AG09309 (cell line): Measurements from ENCODE around the gene SDSL.

Source experiments
- DNase-seq: peaks from one replicate; pipeline ENCODE4 v3.0.0-alpha.2; 2010; ENCODE audit warnings: low read depth
- H3K4me3 ChIP-seq: 2 replicates; pipeline ENCODE4 v1.5.1; 2011; ENCODE audit warnings: mild to moderate bottlenecking, low read depth, low read length, moderate library complexity; ENCODE audit not compliant: control insufficient read depth
- TF ChIP-seq, protein P1 (sequence below): IDR thresholded peaks from 2 replicates; pipeline ENCODE4 v1.5.1; 2011; ENCODE audit warnings: mild to moderate bottlenecking, low read depth, low read length, inconsistent platforms; ENCODE audit not compliant: insufficient read depth, control insufficient read depth; ENCODE audit errors: missing control alignments

The SDSL gene

DNA sequence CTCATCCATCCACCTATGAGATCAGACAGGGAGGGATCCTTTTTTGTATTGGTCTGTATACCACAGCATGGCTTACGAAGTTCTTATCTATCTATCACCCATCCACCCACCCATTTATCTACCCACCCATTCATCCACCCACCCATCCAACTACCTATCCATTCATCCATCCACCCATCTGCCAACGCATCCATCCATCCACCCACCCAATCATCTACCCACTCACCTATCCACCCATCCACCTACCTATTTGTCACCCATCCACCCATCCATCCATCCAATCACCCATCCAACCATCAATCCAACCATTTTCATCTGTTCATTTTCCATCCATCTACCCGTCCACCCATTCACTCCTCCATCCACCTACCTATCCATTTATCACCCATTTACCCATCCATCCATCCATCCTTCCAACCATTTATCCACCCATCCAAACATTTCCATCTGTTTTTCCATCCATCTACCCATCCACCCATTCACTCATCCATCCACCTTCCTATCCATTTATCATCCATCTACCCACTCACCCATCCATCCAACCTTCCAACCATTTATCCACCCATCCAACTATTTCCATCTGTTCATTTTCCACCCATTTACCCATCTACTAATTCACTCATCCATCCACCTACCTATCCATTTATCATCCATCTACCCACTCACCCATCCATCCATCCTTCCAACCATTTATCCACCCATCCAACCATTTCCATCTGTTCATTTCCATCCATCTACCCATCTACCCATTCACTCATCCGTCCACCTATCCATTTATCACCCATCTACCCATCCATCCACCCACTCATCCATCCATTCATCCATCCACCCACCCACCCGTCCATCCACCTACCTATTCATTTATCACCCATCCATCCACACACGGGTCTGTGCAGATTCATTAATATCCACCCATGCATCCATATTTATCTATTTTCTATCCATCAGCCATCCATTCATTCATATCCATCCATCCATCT is 31.8 kb upstream of the SDSL start:
- no peak for DNase-seq
- TF ChIP-seq, protein P1, sequence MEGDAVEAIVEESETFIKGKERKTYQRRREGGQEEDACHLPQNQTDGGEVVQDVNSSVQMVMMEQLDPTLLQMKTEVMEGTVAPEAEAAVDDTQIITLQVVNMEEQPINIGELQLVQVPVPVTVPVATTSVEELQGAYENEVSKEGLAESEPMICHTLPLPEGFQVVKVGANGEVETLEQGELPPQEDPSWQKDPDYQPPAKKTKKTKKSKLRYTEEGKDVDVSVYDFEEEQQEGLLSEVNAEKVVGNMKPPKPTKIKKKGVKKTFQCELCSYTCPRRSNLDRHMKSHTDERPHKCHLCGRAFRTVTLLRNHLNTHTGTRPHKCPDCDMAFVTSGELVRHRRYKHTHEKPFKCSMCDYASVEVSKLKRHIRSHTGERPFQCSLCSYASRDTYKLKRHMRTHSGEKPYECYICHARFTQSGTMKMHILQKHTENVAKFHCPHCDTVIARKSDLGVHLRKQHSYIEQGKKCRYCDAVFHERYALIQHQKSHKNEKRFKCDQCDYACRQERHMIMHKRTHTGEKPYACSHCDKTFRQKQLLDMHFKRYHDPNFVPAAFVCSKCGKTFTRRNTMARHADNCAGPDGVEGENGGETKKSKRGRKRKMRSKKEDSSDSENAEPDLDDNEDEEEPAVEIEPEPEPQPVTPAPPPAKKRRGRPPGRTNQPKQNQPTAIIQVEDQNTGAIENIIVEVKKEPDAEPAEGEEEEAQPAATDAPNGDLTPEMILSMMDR = no peak
- no peak overlapping the region for H3K4me3 ChIP-seq

DNA sequence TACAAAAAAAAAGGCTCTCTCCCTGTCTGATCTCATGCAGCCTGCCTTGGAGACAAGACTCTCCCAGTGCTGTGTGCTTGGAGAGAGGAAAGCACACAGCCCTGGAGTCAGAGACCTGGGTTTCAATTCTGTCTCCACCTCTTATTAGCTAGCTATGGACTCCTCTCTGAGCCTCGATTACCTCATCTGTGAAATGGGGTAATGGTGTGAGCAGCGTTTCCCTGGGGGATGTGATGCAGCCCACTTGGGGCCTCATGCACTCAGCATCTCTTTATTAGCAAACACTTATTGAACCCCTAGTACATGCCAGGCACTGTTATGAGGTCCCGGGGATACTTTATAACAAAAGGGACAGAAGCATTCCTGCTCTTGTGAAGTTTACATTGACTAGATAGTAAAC is 31.0 kb upstream of the SDSL start:
- H3K4me3 ChIP-seq = no peak overlapping the region
- DNase-seq = no peak
- TF ChIP-seq, protein P1 = no peak

DNA sequence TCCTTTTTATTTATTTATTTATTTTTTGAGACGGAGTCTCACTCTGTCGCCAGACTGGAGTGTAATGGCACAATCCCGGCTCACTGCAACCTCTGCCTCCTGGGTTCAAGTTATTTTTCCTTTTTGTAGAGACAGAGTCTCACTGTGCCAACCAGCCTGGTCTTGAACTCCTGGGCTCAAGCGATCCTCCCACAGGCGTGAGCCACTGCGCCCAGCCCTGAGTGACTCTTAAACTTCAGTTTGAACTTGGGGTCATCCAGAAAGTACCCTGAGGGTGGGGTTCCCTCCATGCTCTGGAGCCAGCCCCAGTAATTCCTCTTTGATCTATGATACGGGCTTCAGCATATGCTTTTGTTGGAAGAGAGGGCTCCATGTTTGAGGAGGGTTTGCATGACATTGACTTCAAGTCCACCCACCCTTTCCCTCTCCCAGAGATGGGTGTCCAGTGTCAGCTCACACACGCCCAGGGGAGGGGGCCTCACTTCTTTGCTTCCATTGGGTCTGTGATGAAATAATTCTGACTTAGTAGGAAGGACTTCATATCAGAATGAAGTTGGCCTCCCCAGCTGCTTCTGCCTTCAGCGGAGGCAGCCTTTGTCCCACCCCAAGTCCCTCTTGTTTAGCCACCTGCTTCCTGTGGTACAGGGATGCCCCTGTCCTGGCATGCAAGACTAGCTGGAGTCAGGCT is 30.4 kb upstream of the SDSL start:
- TF ChIP-seq, protein P1 = no peak
- no peak for DNase-seq
- no peak overlapping the region for H3K4me3 ChIP-seq

DNA sequence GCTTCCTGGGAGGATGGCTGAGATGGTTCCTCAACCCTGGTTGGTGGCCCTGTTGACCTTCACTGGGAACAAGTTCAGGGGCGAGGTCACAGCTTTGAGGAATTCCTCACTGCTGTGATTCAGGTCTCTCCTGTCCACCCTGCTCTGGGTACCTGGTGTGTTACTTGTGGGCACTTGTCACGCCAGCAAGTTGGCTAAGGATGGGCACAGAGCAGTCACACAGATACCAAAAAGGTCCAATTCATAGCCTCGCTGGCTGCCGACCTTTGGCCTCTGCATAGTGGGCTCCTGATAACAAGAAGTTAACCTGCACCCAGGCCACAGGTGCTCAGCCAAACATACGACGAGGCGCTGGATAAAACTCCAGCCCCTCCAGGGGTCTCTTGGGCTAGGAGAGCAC is 29.7 kb upstream of the SDSL start:
- no peak for DNase-seq
- TF ChIP-seq, protein P1 = no peak
- no peak overlapping the region for H3K4me3 ChIP-seq

DNA sequence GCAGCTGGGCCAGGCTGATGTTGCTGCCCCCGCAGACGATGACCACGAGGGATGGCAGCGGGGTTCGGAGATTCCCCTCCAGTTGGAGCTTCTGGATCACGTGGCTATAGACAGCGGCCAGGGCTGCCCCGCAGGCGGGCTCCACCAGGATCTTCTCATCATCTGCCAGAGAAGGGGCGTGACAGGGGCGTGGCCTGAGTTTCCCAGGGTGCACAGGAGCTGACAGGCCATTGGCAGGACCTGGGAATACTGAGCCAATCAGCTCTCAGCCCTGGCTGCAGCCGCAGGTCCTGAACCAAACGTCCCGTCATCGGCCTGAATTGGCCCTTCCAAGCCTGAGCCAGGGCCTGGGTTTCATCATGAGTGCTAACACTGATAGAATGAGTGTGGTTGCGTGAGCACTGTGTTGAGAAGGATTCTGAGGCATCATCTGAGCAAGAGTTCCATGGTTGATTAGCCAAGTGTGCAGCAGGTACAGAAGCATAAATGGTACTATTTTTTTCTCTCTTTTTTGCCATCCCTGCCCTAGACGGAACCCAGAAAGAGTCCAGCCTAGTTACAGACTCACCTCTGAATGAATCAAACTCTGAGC is 29.1 kb upstream of the SDSL start:
- no peak overlapping the region for H3K4me3 ChIP-seq
- TF ChIP-seq, protein P1 = no peak
- DNase-seq = no peak

DNA sequence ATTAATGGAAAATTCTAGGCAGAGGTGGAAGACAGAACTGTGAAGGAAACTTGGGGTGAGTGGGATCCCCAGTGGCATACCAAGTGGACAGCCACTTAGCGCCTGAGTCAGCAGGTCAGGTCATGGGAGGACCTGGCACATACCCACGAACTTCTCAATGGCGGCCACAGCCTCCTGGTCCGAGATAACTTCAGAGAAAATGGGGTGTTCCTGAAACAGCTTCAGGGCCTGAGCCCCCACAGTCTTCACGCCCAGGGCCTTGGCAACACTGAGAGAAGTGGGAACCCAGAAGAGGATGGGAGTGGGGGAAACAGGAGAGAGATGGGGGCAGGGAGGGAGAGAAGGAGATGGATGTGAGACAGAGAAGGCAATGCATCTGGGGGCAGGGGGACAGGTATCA is 28.4 kb upstream of the SDSL start:
- no peak for DNase-seq
- H3K4me3 ChIP-seq = no peak overlapping the region
- TF ChIP-seq, protein P1 = no peak
